GM19463 (cell line): ENCODE results near the gene MTFR1L.
"Not testable (repeated sequence)": the region's sequence is repeated elsewhere in the genome, so short reads cannot be mapped to it uniquely, and the experiment has no call there.

Experiments used
- ATAC-seq: cut with Tn5 transposase; IDR thresholded peaks from one replicate; pipeline ENCODE4 v1.9.1; 2021; ENCODE audit warnings: mild to moderate bottlenecking, moderate library complexity; ENCODE audit not compliant: unreplicated experiment

Gene MTFR1L

GRCh38 chr1:25821630-25822091 lies 1.9 kb downstream of the MTFR1L start:
- no peak for ATAC-seq

DNA sequence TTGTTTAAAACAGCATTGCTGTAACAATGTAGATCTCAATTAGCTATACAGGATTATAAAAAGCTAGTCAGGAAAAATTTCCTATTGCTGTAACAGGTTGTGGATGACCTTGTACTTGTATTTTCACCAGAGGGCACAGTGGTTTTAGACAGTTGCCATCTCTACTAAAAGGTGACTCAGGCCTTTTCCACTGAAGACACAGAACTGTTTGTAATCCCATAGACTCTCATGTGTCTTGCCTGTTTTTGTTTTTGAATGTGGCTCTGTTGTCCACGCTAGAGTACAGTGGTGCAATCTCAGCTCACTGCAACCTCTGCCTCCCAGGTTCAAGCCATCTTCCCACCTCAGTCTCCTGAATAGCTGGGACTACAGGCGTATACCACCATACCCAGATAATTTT lies 5.9 kb downstream of the MTFR1L start:
- no peak for ATAC-seq

DNA sequence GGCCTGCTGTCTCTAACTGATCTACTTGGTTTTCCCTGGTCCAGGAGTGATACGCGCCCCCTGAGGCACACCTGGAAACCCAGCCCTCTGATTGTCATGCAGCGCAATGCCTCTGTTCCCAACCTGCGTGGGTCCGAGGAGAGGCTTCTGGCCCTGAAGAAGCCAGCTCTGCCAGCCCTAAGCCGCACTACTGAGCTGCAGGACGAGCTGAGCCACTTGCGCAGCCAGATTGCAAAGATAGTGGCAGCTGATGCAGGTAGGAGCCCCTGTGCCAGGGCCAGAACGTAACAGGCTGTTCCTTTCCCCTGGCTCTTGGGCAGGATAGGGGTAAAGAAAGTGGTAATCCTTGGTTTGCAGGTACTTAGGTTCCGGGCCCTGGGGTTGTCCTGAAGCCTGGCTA lies 6.8 kb downstream of the MTFR1L start:
- ATAC-seq: no peak

- ATAC-seq: no peak
These were observed 8.7 kb downstream of the MTFR1L start for GRCh38 chr1:25828491-25828890.

DNA sequence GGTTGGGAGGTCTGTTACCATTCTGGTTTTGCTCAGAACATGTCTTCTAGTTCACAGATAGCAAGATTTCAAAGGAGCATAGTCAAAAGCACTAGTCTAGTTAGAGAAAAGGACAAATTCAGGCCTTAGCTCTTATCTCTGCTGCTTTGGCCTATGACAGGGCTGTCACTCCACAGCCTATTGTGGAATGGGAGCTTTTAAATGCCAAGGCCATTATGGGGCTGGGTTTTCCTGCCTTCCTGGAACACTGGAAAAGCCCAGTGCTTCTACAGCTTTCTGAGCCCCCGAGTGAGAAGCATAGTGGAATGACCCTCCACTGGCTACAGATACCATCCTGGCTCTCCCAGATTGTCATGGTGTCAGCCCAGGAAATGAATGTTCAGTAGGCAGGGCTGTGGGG lies 9.3 kb downstream of the MTFR1L start:
- no peak for ATAC-seq

DNA sequence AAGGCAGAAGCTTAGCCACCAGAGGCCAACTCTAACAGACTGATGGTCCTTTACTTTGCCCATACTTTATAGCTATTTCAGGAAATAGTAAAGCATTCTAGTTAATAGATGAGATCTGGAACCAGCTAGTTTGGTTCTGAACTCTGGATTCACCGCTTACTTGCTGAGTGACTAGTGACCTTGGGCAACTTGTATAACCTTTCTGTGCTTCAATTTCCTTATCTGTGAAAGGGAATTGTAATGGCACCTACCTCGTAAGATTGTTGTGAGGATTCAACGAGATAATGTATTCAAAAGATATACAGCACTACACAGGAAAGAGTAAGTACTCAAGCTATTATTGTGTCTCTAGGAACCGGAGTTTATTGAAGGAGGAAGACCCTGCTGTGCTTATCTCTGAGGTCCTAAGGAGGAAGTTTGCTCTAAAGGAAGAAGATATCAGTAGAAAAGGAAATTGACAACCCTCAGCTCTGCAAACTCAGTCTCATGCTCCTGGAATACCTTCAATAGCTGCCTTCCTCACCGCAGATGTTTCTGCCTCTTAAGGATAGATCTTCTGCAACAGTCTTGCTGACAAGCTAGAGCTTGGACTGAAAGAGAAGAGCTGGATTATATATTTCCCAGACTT lies 11.9 kb downstream of the MTFR1L start:
- ATAC-seq: no peak

DNA sequence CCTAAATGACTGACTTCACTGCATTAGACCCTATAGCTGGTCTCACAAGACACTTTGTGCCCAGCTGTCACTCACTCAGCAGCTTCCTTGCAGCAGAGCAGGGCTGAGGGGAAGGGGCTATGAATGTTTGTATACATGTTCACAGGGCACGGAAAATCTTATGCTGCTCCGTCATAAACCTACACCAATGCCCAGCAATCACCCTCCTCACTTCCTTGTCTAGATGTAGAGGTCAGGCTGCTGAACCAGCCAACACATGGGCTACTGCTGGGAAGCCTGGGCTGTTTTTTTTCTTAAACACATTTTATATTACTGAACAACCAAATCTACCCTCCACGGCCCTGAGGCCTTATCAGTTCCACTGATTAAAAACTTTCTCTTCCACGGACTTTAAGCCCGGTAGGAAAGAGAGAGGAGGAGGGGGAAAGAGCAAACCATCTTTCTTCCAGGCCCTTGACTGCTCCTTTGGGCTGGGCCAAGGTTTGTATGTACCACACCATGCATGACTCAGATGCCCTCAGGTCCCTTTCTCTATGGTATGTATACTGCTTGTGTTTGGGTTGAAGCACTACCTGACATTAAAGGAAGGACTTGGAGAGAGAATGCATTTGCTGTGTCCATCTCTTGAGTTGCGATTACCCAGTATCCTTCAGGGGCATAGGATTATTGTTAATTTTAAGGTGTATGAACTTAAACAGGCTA lies 12.7 kb downstream of the MTFR1L start:
- ATAC-seq: no peak

DNA sequence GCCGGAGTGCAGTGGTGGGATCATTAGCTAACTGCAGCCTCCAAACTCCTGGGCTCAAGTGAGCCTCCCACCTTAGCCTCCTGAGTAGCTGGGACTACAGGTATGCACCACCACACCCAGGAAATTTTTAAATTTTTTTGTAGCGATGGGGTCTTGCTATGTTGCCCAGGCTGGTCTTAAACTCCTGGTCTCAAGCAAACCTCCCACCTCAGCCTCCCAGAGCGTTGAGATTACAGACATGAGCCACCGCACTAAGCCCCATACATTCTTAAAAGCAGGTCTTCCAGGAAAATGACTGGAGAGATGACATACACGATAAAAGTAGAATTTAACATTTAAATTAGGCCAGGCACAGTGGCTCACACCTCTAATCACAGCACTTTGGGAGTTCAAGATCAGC lies 13.4 kb downstream of the MTFR1L start:
- ATAC-seq: no peak

DNA sequence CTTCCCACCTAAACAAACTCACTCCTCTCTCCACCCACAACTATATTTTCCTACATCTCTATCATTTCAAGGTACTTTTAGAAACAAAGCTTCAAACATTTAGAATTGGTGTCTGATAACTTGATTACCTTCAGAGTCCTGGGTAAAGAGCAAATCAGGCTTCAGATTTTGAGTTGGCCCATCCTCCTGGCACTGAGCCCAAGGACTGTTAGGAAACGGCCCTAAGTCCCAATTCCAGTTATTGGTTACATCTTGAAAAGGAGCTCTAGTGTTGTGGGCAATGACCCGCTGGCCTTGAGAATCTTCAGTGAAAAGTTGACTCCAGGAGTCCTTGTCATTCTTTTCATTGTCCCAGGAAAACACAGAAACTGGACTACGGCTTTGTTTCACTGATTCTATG lies 15.1 kb downstream of the MTFR1L start:
- ATAC-seq: no peak

DNA sequence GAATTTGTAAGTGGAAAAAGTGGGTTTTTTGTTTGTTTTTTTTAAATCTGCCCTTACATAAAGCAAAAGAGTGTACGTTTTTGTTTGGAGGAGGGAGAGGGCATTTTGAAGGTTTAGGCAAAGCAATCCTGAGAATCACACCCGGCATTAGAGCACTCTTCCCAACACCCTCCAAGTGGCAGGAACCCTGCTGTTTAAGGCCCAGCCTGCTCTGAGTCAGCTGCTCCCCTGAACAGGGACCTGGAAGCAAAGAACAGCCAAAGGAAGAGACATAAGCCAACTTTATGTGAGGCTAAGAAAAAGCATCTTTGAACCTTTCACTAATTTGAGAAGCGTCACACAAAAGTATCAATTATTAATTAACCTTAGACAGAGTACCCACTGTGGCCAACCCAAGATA lies 16.9 kb downstream of the MTFR1L start:
- ATAC-seq: no peak

GRCh38 chr1:25837262-25837875 lies 17.6 kb downstream of the MTFR1L start:
- ATAC-seq: no peak

GRCh38 chr1:25839808-25840207 lies 20.1 kb downstream of the MTFR1L start:
- not testable (repeated sequence) for ATAC-seq

DNA sequence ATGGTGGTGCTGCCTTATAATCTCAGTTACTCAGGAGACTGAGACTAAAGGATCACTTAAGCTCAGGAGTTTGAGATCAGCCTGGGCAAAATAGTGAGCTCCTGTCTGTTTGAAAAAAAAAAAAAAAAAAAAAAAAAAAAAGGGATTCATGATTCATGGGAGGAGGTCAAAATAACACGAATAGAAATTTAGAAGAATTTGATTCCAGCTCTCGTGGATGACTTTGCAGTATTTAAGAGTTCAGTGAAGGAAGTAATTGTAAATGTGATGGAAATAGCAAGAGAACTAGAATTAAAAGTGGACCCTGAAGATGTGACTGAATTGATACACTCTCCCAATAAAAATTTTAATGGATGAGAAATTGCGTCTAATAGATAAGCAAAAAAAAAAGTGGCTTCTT lies 23.7 kb downstream of the MTFR1L start:
- no peak for ATAC-seq

DNA sequence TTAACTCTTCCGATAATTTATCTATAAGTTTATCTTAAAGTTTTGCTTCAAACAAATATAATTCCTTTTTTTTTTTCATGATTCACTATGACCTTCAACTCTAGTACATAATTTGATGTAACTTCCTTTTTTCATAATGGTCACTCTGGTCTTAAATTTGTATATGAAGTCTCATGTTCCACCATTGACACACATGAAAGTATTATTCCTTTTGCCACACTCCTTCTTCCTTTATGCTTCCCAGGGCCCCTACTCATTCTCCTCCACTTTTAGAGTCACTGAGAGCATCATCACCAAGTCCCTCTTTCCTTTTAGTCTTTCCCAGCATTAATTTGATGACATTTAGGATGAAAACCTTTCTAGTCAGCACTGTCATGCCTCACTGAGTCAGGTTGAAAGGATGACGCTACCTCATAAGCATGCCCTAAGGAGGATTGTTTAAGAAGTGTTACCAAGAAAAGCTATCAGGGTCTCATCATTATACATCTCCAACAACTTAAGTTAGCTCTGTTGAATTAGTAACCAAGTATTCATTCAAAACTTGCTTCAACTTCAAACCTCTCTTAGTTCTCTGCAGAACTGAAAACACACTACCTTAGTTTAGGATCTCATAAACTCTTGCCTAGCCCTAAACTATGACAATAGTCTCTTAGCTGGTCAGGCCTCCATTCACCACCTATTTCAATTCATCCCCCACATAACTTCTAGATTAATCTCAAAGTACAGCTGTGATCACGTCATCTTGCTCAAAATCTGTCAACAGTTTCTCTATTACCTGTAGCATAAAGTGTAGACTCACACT lies 25.0 kb downstream of the MTFR1L start:
- ATAC-seq: no peak

DNA sequence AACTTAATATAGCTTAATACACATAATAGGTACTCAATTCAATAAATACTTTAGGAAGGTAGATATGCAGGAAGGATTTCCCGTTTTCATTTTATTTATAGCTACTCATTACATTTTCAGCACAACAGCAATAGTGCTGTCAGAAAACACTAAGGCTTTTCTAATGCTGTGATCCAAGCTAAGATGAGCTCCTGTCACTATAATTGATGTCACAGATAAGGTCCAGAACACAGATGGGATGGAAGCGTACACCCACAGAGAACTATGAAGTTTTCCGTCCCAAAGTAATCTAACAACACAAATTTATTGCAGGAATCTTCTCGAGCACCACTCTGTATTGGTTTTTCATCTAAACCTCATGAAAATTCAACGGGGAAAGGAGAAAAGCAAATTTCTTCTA lies 25.9 kb downstream of the MTFR1L start:
- no peak for ATAC-seq

DNA sequence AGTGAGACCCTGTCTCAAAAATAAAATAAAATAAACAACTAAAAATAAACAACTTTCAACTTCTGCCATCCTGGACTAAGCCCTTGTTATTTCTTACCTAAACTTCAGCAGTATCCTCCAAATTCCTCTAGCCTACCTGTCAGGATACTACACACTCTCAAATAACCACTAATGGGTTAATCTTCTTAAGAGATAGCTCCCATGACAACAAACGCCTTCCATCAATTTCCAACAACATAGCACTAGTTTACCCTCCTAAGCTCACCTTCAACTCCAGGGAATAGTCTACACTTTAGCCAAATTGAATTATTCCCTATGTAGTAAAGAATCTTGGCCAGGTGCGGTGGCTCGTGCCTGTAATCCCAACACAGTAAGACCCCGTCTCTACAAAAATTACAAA lies 28.2 kb downstream of the MTFR1L start:
- no peak for ATAC-seq

GRCh38 chr1:25848531-25848930 lies 28.8 kb downstream of the MTFR1L start:
- ATAC-seq: no peak

GRCh38 chr1:25854554-25854953 lies 34.8 kb downstream of the MTFR1L start:
- no peak for ATAC-seq

DNA sequence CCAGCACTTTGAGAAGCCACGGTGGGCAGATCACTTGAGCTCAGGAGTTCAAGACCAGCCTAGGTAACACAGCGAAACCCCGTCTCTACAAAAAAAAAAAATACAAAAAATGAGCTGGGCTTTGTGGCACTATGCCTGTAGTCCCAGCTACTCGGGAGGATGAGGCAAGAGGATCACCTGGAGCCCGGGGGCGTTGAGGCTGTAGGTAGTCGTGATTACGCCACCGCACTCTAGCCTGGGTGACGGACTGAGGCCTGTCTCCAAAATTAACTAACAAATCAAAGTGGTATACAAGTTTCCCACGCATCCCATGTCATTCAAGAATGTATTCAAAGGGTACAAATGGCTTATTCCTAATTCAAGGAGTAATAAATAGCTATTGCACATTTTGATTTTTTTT lies 37.1 kb downstream of the MTFR1L start:
- no peak for ATAC-seq

GRCh38 chr1:25858494-25858893 lies 38.7 kb downstream of the MTFR1L start:
- ATAC-seq: no peak
